VCaP (cell line): ENCODE data around the gene PLA2G4F.

Experiments used
- H3K27ac ChIP-seq: fragments of 450-650 bp; 2 replicates; pipeline ENCODE4 v1.5.1; 2017
- TF ChIP-seq, protein P1 (sequence below): fragments of 450-650 bp; conservative IDR thresholded peaks from 2 replicates; pipeline ENCODE4 v1.5.1; 2017; ENCODE audit warnings: mild to moderate bottlenecking, moderate library complexity

The PLA2G4F gene

DNA sequence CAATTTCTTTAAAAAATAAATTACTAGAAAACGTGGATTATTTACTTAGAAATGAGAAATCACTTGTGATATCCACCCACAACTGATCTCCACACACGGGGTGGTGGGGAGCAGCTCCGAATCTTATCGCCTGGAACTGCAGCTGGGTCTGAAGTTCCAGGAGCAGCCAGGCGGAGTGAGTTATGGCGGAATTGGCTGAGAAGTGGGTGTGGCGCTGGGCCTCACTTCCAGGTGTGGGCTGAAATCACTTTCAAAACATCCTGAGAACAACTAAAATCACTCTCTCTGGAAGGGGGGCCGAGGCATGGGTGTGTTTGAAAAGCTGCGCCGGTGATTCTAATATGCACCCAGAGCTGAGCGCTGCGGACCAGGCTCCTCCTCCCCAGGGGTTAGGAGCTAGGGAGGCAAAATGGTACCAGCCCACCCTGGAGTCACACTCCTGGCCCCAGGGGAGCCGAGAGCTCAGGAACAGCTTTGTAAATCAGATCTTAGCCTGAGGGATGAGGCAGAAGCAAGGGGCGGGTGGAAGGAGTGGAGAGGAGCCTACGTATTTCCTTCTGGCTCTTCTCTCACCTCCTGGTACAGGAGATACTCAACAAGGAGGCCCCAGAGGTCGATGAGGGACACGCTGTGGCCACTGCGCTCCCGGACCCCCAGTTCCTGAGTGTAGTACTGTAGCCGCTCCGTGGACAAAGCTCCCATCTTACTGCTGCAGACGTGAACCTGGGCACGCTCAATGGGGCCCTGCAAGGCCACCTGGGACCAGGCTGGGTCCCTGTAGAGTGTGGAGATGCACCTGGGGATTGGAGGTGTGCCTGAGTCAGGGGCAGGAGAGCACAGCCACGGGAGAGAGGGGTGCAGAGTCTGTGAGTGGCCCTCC lies 9.6 kb downstream of the PLA2G4F start:
- TF ChIP-seq, protein P1, sequence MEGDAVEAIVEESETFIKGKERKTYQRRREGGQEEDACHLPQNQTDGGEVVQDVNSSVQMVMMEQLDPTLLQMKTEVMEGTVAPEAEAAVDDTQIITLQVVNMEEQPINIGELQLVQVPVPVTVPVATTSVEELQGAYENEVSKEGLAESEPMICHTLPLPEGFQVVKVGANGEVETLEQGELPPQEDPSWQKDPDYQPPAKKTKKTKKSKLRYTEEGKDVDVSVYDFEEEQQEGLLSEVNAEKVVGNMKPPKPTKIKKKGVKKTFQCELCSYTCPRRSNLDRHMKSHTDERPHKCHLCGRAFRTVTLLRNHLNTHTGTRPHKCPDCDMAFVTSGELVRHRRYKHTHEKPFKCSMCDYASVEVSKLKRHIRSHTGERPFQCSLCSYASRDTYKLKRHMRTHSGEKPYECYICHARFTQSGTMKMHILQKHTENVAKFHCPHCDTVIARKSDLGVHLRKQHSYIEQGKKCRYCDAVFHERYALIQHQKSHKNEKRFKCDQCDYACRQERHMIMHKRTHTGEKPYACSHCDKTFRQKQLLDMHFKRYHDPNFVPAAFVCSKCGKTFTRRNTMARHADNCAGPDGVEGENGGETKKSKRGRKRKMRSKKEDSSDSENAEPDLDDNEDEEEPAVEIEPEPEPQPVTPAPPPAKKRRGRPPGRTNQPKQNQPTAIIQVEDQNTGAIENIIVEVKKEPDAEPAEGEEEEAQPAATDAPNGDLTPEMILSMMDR = no peak
- H3K27ac ChIP-seq = no peak overlapping the region

GRCh38 chr15:42145546-42146455 lies 10.6 kb downstream of the PLA2G4F start:
- TF ChIP-seq, protein P1 = no peak
- H3K27ac ChIP-seq = no peak overlapping the region

DNA sequence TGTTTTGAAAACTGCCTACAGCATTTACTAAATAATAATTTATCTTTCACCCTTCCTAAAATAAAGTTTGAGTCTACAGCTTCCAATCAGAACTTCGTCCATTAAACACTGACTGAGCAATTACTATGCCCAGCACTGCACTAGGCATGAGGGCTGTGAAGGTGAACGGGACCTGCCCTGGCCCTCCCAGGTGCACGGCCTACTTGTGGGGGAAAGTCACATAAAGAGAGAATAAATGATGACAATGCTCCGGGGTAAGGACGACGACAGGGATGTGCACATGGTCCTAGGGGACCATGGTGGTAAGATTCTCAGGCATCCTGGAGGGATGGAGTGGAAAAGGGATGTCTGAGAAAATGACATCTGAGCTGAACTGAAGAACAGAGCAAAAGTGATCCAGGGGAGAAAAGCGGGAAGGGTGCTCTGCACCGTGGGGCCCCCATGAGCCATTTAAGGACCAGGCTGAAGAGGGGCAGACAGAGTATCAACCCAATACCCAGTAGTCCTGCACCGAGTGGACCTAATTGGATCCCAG lies 11.5 kb downstream of the PLA2G4F start:
- H3K27ac ChIP-seq = no peak overlapping the region
- TF ChIP-seq, protein P1 = no peak

GRCh38 chr15:42143866-42144625 lies 12.4 kb downstream of the PLA2G4F start:
- TF ChIP-seq, protein P1 = no peak

DNA sequence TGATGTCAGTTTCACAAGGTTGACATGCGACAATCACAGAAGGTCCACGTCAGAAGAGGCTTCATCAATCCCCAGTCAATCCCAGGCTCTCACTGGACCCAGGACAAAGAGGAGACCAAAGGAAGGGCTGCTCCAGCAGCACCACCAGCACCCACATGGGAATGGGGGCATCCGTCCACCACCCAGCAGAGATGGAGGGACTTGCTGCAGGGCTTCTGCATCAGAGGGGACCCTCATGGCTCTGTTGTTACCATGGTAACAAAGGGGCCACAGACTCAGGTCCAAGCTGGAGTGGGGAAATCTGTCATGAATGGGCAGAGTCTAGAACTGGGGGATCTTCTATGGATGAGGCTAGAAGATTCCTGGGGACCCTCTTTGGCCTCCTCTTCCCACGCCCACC lies 13.1 kb downstream of the PLA2G4F start:
- no peak overlapping the region for H3K27ac ChIP-seq
- TF ChIP-seq, protein P1 = no peak

More at GRCh38 chr15:42143866-42144625, 12.4 kb downstream of the PLA2G4F start:
- H3K27ac ChIP-seq = no peak overlapping the region

- no peak overlapping the region for H3K27ac ChIP-seq
- TF ChIP-seq, protein P1 = no peak
These were observed 14.4 kb downstream of the PLA2G4F start for GRCh38 chr15:42141795-42142667.
